ENCODE results near the gene SMAD4.

DNA sequence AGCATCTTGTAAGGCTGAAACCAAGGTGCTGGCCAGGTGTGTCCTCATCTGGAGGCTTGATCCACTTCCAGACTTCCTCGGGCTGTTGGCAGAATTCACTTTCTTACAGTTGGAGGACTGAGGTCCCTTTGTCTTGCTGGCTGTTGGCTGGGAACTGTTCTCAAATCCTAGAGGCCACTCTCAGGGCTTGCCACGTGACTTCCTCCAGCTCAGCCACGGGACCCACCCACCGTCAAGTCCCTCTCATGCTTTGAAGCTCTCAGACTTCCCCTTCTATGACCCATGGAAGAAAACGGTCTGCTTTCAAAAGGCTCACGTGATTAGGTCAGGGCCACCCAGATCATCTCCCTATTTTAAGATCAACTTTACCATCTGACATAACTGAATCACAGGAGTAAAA lies 77.1 kb downstream of the SMAD4 start:
- TF ChIP-seq POLR2A (IDR thresholded peaks at IDR 0.05; ENCODE audit: low read length) (no peak), JUN (IDR thresholded peaks at IDR 0.05) (no peak), HDAC2 (IDR thresholded peaks at IDR 0.05) (no peak), CEBPB (IDR thresholded peaks at IDR 0.05) (no peak), MYC (IDR thresholded peaks at IDR 0.05; ENCODE audit: borderline replicate concordance, low read length) (no peak), KDM1A (IDR thresholded peaks at IDR 0.05; ENCODE audit: low read depth) (no peak), NFE2L2 (conservative IDR thresholded peaks at IDR 0.05; ENCODE audit: low read length) (no peak), POLR2AphosphoS2 (conservative IDR thresholded peaks at IDR 0.05; ENCODE audit: low read length) (no peak), BHLHE40 (IDR thresholded peaks at IDR 0.05; ENCODE audit: low read depth, low read length) (no peak), EP300 (IDR thresholded peaks at IDR 0.05) (no peak)
- TF ChIP-seq, protein P1, sequence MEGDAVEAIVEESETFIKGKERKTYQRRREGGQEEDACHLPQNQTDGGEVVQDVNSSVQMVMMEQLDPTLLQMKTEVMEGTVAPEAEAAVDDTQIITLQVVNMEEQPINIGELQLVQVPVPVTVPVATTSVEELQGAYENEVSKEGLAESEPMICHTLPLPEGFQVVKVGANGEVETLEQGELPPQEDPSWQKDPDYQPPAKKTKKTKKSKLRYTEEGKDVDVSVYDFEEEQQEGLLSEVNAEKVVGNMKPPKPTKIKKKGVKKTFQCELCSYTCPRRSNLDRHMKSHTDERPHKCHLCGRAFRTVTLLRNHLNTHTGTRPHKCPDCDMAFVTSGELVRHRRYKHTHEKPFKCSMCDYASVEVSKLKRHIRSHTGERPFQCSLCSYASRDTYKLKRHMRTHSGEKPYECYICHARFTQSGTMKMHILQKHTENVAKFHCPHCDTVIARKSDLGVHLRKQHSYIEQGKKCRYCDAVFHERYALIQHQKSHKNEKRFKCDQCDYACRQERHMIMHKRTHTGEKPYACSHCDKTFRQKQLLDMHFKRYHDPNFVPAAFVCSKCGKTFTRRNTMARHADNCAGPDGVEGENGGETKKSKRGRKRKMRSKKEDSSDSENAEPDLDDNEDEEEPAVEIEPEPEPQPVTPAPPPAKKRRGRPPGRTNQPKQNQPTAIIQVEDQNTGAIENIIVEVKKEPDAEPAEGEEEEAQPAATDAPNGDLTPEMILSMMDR (IDR thresholded peaks at IDR 0.05) = no peak
- TF ChIP-seq, protein P2, sequence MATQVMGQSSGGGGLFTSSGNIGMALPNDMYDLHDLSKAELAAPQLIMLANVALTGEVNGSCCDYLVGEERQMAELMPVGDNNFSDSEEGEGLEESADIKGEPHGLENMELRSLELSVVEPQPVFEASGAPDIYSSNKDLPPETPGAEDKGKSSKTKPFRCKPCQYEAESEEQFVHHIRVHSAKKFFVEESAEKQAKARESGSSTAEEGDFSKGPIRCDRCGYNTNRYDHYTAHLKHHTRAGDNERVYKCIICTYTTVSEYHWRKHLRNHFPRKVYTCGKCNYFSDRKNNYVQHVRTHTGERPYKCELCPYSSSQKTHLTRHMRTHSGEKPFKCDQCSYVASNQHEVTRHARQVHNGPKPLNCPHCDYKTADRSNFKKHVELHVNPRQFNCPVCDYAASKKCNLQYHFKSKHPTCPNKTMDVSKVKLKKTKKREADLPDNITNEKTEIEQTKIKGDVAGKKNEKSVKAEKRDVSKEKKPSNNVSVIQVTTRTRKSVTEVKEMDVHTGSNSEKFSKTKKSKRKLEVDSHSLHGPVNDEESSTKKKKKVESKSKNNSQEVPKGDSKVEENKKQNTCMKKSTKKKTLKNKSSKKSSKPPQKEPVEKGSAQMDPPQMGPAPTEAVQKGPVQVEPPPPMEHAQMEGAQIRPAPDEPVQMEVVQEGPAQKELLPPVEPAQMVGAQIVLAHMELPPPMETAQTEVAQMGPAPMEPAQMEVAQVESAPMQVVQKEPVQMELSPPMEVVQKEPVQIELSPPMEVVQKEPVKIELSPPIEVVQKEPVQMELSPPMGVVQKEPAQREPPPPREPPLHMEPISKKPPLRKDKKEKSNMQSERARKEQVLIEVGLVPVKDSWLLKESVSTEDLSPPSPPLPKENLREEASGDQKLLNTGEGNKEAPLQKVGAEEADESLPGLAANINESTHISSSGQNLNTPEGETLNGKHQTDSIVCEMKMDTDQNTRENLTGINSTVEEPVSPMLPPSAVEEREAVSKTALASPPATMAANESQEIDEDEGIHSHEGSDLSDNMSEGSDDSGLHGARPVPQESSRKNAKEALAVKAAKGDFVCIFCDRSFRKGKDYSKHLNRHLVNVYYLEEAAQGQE (IDR thresholded peaks at IDR 0.05) = no peak
- TF ChIP-seq, protein P3, sequence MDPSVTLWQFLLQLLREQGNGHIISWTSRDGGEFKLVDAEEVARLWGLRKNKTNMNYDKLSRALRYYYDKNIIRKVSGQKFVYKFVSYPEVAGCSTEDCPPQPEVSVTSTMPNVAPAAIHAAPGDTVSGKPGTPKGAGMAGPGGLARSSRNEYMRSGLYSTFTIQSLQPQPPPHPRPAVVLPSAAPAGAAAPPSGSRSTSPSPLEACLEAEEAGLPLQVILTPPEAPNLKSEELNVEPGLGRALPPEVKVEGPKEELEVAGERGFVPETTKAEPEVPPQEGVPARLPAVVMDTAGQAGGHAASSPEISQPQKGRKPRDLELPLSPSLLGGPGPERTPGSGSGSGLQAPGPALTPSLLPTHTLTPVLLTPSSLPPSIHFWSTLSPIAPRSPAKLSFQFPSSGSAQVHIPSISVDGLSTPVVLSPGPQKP (IDR thresholded peaks at IDR 0.05; ENCODE audit: low read depth, low read length) = no peak
